ENCODE data around the gene ABCG1. TPM values are rescaled to one million over a fixed set of nuclear protein-coding genes. Genes with fewer than 3 reads are reported as not detected.
A peak's percentile ranks its signal among the peaks of the same experiment; 100 is the strongest.

ABCG1 gene
- total RNA-seq, 4 donors from 2014 or later = 2.6 to 10.9 (median 3.7) TPM

DNA sequence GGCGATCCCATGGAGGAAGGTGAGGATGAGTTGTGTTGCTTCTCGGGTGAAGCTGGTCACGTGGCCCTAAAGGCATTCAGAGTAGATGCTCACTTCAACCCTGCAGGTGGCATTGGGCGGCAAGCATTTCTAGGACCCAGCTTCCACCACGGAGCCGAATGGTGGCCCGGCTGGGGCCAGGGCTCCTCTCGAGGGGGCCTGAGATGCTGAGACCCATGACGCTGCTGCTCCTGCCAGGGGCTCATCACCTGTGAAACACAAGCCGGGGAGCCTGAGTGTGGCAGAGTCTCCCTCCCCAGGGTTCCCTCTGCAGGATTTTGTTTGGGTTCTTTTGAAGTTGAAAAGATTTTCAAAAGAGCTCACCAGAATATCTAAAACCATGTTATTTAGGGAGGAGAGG, 41.2 kb downstream of the ABCG1 start:
- H3K4me1 ChIP-seq = peaks cover 5 to 51% (median 24%) of the 10 kb centered on the region in 3 donors
- H3K36me3 ChIP-seq = no peaks in the 10 kb centered on the region
- H3K27me3 ChIP-seq = peaks cover 0 to 59% (median 0%) of the 10 kb centered on the region in 4 donors
- no peak overlapping the region for H3K27ac ChIP-seq
- 82 to 92% methylated on average over 2 to 10 of the region's 10 CpGs for WGBS, 2 donors
- TF ChIP-seq, protein P1, sequence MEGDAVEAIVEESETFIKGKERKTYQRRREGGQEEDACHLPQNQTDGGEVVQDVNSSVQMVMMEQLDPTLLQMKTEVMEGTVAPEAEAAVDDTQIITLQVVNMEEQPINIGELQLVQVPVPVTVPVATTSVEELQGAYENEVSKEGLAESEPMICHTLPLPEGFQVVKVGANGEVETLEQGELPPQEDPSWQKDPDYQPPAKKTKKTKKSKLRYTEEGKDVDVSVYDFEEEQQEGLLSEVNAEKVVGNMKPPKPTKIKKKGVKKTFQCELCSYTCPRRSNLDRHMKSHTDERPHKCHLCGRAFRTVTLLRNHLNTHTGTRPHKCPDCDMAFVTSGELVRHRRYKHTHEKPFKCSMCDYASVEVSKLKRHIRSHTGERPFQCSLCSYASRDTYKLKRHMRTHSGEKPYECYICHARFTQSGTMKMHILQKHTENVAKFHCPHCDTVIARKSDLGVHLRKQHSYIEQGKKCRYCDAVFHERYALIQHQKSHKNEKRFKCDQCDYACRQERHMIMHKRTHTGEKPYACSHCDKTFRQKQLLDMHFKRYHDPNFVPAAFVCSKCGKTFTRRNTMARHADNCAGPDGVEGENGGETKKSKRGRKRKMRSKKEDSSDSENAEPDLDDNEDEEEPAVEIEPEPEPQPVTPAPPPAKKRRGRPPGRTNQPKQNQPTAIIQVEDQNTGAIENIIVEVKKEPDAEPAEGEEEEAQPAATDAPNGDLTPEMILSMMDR (IDR thresholded peaks at IDR 0.05) = no peak
- no peak for TF ChIP-seq POLR2A (IDR thresholded peaks at IDR 0.05)
- no peaks in the 10 kb centered on the region for H3K9me3 ChIP-seq
- no peak for DNase-seq
- no peak overlapping the region for H3K4me3 ChIP-seq
- intact Hi-C loops (cut with DNase I) = no loop called here

DNA sequence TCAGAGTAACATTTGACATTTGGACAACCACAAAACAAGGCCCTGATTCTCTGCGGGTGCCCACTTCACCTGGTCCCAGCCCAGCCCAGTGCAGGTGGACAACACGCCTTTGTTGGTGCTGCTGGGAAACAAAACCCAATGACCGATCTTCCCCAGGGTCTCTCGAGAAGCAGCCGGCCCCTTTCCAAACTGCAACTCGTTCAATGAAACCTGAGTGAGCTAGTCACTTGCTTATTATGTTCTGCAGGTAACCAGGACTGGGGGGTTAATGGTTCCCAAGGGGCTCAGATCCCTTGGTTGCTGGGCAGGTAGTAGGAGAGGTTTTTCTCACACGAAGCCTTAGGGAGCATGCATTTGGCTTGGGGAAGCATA, 42.9 kb downstream of the ABCG1 start:
- WGBS, 2 donors = 67 to 73% methylated on average over 1 to 4 of the region's 7 CpGs
- Histone ChIP-seq H3K4me1 (peaks cover 5 to 51% (median 24%) of the 10 kb centered on the region in 3 donors), H3K27me3 (peaks cover 0 to 46% (median 0%) of the 10 kb centered on the region in 4 donors), H3K36me3 (no peaks in the 10 kb centered on the region), H3K4me3 (no peak overlapping the region), H3K27ac (peak overlapping the region in 3 of 4 donors; percentile 16 to 67 (median 39)), H3K9me3 (no peaks in the 10 kb centered on the region)
- intact Hi-C loops (cut with DNase I) = no loop called here
- DNase-seq = no peak
- no peak for TF ChIP-seq POLR2A (IDR thresholded peaks at IDR 0.05)
- TF ChIP-seq, protein P1 (IDR thresholded peaks at IDR 0.05) = no peak

- peaks cover 0 to 46% (median 0%) of the 10 kb centered on the region in 4 donors for H3K27me3 ChIP-seq
- 24 to 40% methylated on average over 1 to 2 of the region's 11 CpGs for WGBS, 2 donors
- H3K36me3 ChIP-seq = no peaks in the 10 kb centered on the region
- H3K4me3 ChIP-seq = no peak overlapping the region
- peaks cover 5 to 54% (median 24%) of the 10 kb centered on the region in 3 donors for H3K4me1 ChIP-seq
- H3K27ac ChIP-seq = peak overlapping the region; percentile 31 to 78 (median 64)
- TF ChIP-seq, protein P1 (IDR thresholded peaks at IDR 0.05) = no peak
- TF ChIP-seq POLR2A (IDR thresholded peaks at IDR 0.05) = no peak
- H3K9me3 ChIP-seq = no peaks in the 10 kb centered on the region
- DNase-seq = no peak
- intact Hi-C loops (cut with DNase I) = no loop called here
Measured at GRCh38 chr21:42262831-42263231, 43.9 kb downstream of the ABCG1 start.

DNA sequence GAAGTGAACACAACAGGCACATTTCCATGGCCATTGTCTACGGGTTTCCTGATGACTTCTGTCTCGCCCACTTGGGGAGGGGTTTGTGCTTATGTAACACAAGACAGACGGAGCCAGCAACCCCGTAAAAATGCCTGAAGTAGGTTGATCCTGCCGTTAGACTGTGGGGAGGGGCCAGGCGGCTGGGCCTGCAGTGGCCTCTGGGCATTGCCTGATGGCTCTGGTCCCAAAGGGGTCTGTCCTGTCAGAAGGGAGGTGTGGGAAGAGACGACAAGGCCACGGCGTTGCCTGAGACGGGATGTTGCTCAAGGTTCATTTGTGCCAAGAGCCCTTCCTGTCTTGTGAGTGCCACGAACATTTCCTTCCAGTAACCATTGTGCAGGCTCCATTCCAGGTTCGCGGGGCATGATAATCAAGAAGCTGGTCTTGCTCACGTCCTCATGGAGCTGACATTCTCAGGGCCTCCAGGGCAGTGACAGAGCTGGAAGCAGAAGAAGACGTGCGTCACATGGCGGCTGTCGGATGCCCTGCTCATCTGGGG, 44.7 kb downstream of the ABCG1 start:
- Histone ChIP-seq H3K36me3 (no peaks in the 10 kb centered on the region), H3K4me1 (peaks cover 5 to 56% (median 21%) of the 10 kb centered on the region in 3 donors), H3K27ac (peak overlapping the region; percentile 31 to 78 (median 64)), H3K9me3 (no peaks in the 10 kb centered on the region), H3K4me3 (no peak overlapping the region), H3K27me3 (peaks cover 0 to 42% (median 0%) of the 10 kb centered on the region in 4 donors)
- TF ChIP-seq, protein P1 (IDR thresholded peaks at IDR 0.05) = no peak
- TF ChIP-seq POLR2A (IDR thresholded peaks at IDR 0.05) = no peak
- intact Hi-C loops (cut with DNase I) = no loop called here
- 34 to 45% methylated on average over 9 to 11 of the region's 18 CpGs for WGBS, 2 donors
- no peak for DNase-seq

DNA sequence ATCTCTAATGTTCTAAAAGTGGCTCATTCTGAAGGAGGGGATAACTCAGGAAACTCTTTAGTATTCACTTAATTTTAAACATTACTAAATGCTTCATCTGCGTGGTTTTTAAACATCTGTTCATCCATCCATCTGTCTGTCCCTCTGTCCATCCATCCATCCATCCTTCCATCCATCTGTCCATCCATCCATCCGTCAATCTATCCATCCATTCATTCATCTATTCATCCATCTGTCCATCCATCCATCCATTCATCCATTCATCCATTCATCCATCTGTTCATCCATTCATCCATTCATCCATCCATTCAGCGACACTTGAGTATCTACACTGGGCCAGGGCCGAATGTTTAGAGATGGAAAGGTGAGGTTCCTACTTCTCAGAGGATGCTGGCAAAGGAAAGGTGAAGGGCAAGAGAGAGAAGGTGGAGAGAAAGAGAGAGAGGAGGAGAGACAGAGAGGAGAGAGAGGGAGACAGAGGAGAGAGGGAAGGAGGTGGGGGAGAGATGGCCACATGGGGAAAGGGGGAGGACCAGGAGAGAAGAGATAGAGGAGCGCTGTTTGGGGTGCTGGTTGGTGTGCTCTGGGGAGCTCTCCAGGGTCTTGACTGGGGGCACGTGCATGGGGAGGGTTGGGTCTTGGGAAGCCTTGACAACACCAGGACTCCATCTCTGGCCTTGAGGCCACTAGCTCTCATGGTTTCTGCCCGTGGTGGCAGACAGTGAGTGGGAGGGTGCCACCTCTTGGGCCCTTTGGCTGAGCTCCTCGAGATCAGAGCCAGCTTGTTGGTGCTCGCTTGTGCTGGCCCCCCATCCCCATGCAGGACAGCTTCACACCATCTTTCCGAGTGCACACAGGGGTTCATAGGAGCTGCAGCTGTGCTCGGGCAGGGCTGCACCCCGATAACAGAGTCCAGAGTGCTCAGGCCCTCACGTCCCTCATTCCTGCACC, 45.6 kb downstream of the ABCG1 start:
- H3K36me3 ChIP-seq = no peaks in the 10 kb centered on the region
- no peaks in the 10 kb centered on the region for H3K9me3 ChIP-seq
- H3K4me3 ChIP-seq = no peak overlapping the region
- DNase-seq = no peak
- H3K27me3 ChIP-seq = peaks cover 0 to 33% (median 0%) of the 10 kb centered on the region in 4 donors
- H3K27ac ChIP-seq = peak overlapping the region in 2 of 4 donors; percentile 67 to 78
- peaks cover 5 to 47% (median 14%) of the 10 kb centered on the region in 3 donors for H3K4me1 ChIP-seq
- WGBS, 2 donors = 78 to 93% methylated on average over 7 to 10 of the region's 13 CpGs
- intact Hi-C loops (cut with DNase I) = no loop called here
- no peak for TF ChIP-seq POLR2A (IDR thresholded peaks at IDR 0.05)
- TF ChIP-seq, protein P1 (IDR thresholded peaks at IDR 0.05) = no peak
